Skin of body (tissue), 2 donors: ENCODE measurements around the gene TINAG. TPM values are rescaled to one million over a fixed set of nuclear protein-coding genes. Genes with fewer than 3 reads are reported as not detected.

Source experiments
- DNase-seq: peaks from one replicate; lab custom pipeline; 2025; lab: John Stamatoyannopoulos, UW
- total RNA-seq: library from RNA; depleted of rRNA; stranded (reverse); fragments of >200 nt; gene quantifications from one replicate; pipeline ENCODE4 v1.2.3, GENCODE V29; 2014

The TINAG gene, protein sequence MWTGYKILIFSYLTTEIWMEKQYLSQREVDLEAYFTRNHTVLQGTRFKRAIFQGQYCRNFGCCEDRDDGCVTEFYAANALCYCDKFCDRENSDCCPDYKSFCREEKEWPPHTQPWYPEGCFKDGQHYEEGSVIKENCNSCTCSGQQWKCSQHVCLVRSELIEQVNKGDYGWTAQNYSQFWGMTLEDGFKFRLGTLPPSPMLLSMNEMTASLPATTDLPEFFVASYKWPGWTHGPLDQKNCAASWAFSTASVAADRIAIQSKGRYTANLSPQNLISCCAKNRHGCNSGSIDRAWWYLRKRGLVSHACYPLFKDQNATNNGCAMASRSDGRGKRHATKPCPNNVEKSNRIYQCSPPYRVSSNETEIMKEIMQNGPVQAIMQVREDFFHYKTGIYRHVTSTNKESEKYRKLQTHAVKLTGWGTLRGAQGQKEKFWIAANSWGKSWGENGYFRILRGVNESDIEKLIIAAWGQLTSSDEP
- 0.20 TPM for total RNA-seq

DNA sequence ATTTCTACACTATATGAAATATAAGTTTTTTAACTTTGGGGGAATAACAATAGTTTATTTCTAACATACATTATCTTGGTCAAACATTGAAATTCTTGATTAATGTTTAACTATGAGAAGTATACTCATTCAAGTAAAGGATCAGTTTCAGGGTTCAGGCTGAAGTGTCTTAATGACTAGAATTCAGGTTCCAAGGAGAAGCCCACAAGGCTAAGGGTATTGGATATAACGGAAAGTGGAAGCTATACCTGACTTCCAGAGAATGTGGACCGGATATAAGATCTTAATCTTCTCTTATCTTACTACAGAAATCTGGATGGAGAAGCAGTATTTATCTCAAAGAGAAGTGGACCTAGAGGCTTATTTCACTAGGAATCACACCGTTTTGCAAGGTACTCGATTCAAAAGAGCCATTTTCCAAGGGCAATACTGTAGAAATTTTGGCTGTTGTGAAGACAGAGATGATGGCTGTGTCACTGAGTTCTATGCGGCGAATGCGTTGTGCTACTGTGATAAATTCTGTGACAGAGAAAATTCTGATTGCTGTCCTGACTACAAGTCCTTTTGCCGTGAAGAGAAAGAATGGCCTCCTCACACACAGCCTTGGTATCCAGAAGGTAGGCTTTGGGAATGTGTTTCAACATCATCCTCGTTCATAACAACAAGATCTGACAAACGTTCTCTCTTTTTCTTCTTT is at the start of gene TINAG:
Gene TINAG (plus strand): TSS at position 153 of the 697 bp plus-strand sequence. CDS start 110 bp downstream, at position 263.
- DNase-seq: no peak

GRCh38 chr6:54260025-54260424 is 48.2 kb upstream of the TINAG start:
- DNase-seq: no peak

DNA sequence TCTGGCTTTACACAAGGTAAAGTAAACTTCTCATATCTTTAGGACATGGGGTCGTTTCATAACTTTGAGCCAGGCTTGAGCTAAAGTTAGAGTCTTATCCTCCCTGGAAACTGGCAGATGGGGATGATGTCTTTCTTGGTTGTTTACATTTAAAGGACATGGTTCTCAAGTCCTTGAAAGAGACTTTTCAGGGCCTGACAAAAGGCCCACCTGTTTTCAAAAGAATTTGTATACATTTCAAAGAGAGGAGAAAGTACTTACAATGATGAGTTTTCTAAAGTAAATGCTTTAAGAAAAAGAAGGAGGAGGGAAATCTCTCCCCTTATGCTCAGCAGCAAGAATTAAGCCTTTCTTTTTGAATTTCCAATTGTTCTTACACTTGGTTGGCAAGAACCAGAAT is 45.7 kb upstream of the TINAG start:
- DNase-seq: no peak

DNA sequence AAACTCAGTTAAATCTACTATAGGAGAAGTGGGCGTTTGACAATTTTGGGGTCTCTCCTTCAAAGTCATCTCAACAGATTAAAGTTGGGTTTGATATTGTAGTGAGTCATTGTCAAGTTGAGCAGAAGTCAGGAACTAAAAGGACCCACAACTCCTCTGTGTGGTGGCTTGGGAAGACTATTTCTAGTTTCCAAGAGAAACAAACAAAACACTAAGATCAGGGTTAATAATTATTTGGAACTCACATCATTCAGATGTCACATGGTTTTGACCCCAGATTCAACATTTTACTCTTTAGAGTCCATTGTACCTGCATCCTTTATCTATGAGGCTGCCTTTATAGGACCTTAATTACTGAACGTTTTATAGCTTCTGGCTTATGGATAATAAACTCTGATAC is 45.3 kb upstream of the TINAG start:
- no peak for DNase-seq

DNA sequence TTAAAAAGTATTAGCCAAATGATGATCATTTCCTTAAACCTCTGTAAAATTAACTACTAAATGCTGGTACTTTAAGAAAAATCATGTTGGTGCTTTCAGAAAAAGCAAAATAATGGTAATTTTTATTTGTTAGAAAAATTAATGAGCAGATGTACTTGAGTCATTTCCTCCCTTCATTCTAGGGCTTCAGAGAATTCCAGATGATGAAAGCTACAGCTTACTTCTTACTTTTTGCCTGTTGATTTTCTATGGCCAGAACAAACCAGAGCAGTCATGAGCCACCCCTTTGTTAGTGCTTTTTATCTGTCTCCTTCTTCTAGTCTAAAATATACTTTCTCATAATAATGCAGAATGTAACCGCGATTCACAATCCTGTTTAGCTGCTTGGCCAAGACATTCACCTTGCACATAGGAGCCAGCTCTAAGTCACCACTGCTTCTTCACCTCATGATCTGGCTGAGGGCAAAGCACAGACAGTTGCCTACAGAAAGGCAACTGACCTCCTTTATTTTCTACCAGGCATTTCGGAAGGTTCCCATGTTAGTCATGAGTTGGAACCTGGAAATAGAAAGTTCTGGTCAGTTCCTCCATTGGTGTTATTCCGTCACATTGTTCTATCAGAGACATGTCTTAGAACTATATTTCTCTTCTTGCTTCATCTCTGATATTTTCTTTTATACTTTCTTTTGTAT is 43.5 kb upstream of the TINAG start:
- no peak for DNase-seq

GRCh38 chr6:54266400-54266923 is 41.8 kb upstream of the TINAG start:
- no peak for DNase-seq

DNA sequence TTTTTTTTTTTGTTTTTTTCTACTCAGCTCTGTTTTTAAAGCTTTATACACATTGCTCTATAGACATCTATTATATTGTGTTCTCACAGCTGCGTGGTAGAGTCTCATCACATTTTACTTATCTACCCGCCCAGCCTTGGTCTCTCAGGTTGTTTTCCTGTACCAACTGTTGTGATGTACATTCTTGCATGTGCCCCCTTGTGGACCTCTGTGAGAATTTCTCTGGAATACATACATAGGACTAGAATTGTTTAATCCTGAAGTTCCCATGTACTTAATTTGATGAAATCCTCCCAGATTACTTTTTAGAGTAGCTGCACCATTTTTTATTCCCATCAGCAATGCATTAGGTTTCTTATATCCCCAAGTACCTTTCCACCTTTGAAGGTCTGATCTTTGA is 40.4 kb upstream of the TINAG start:
- no peak for DNase-seq

- no peak for DNase-seq
Observed at GRCh38 chr6:54273214-54273820, 34.9 kb upstream of the TINAG start.

DNA sequence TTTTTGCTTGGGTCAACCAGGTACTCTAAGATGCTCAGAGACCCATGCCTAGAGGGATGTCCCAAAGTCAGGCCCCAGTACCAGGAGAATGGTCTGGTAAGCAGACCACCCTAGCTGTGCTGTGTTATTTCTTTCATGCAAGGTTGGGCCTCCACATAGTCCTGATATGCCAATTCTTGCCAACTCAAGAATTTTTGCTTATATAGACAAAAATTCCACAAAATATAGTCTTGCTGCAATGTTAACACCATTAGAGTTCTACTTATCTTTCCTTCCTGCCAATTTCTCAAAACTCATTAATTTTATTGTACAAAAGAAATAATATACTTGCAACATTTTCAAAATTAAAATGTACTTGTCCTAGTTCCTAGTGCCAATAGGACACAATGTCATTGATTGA is 33.9 kb upstream of the TINAG start:
- DNase-seq: no peak

GRCh38 chr6:54282186-54282585 is 26.1 kb upstream of the TINAG start:
- no peak for DNase-seq

DNA sequence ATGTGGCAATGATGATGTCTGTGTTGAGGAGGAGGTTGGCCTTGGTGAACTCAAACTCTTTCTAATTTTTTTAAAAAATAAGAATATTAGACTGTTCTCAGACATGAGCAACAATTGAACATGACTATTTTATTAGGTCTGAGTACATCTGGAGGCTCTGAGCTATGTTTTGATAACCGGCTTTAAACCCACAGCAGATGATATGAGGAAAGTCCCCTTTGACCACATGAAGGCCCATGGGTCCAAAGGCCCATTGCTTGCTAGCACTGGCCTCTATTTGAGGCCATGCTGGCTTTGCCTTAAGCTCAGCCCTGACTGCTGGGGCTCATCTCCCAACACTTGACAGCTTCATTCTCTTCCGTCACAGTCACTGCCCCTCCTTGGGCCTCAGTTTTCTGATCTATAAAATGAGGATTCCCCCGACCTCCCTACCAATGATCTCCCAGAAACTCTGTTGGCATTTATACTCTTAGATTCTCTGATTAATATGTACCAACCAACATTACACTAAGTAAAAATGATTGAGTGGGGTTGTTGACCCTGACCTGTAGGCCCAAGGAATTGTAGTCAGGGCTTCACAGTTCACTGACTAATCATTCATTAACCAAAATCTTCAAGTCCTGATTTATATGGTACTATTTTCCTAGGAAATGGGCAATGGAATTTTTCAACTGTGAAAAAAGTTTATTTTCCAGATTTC is 23.9 kb upstream of the TINAG start:
- no peak for DNase-seq

GRCh38 chr6:54285595-54285994 is 22.6 kb upstream of the TINAG start:
- no peak for DNase-seq

DNA sequence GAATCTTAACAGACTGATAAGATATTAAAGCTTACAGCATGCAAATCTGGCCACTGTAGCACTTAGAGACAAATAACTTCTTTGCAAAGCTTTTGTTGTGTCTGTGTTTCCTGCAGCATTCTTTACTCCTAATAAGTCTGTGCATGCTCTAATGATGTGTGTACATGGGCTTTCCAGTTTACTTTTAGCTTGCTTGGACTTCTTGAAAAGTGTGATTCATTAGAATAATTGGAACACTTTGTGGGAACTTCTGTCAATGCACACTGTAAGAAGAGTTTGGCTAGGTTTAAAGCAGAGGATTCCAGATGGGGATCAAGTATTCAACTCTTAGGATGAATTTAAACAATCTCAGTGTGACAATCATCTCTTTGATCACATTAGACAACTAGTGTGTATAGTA is 22.1 kb upstream of the TINAG start:
- DNase-seq: no peak

GRCh38 chr6:54288474-54288873 is 19.8 kb upstream of the TINAG start:
- no peak for DNase-seq

- DNase-seq: peak; percentile 63
Observed at GRCh38 chr6:54289426-54289825, 18.8 kb upstream of the TINAG start.

DNA sequence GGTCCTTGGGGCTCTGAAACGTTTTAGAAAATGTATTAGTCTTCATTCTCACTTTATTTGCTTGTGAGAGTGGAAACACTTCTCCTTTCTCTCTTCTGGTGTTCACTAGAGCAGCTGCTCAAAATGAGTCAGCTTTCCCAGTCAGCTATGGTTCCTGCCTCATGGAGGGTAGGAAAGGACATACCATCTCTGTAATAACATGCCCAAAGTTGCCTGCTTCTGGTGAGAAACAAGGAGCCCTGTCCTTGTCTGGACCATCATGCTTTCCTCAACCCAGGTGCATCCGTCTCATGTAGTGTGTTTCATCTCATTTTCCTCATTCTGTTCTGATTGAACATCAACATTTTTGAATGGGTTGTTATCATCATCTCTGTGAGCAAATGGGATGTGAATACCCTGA is 17.1 kb upstream of the TINAG start:
- no peak for DNase-seq

DNA sequence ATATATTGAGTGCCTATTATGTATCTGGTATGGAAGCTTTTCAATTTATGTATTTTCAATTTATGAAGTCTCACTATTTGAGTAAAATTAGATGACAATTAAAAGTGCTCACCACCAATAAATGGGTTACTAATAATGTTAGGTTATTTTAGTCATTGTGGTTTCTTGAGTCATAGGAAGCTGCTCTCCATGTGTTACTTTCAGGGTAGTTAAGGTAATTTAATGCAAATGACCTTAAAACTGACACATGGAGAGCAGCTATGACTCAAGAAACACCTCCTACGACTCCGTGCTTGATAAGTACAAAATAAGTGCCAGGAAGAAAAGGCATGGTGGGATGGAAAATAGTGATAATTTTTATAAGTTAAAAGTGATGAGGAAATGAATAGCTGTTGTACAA is 16.5 kb upstream of the TINAG start:
- no peak for DNase-seq

GRCh38 chr6:54294965-54295532 is 13.2 kb upstream of the TINAG start:
- DNase-seq: no peak

GRCh38 chr6:54299542-54300269 is 8.5 kb upstream of the TINAG start:
- DNase-seq: no peak

GRCh38 chr6:54301770-54302169 is 6.5 kb upstream of the TINAG start:
- no peak for DNase-seq
